Esophagus (tissue), 2 donors: ENCODE data around the gene NCAPH2. TPM values are rescaled to one million over a fixed set of nuclear protein-coding genes. Genes with fewer than 3 reads are reported as not detected.

Experiments used
- H3K27ac ChIP-seq, 2 donors: one replicate each; pipeline ENCODE4 v1.5.1; 2013; ENCODE audit warnings: low read depth in 2 of 2, mild to moderate bottlenecking in 2 of 2, inconsistent platforms in 1 of 2, low read length in 1 of 2, moderate library complexity in 1 of 2
- H3K27me3 ChIP-seq, 2 donors: one replicate each; pipeline ENCODE4 v1.6.1; 2013; ENCODE audit warnings: low read length in 2 of 2, control low read depth in 1 of 2, mild to moderate bottlenecking in 1 of 2; ENCODE audit not compliant: insufficient read depth in 2 of 2, control insufficient read depth in 1 of 2
- H3K36me3 ChIP-seq, 2 donors: one replicate each; pipeline ENCODE4 v1.6.1; 2013; ENCODE audit warnings: low read length in 1 of 2; ENCODE audit not compliant: control insufficient read depth in 2 of 2, insufficient read depth in 2 of 2
- H3K4me1 ChIP-seq, 2 donors: one replicate each; pipeline ENCODE4 v1.6.1; 2013; ENCODE audit warnings: low read length in 1 of 2; ENCODE audit not compliant: control insufficient read depth in 2 of 2, insufficient read depth in 2 of 2
- H3K4me3 ChIP-seq, 2 donors: one replicate each; pipeline ENCODE4 v1.5.1; 2013; ENCODE audit warnings: low read length in 2 of 2, mild to moderate bottlenecking in 2 of 2, low read depth in 1 of 2, moderate library complexity in 1 of 2
- H3K9me3 ChIP-seq, 2 donors: one replicate each; pipeline ENCODE4 v1.6.1; 2013; ENCODE audit warnings: mild to moderate bottlenecking in 2 of 2, low read depth in 1 of 2, low read length in 1 of 2, moderate library complexity in 1 of 2; ENCODE audit not compliant: control insufficient read depth in 2 of 2, insufficient read depth in 1 of 2
- WGBS, 2 donors: extraction: QIAGEN DNeasy Blood & Tissue Kit; methylation state at CpG; one replicate each; pipeline ENCODE4 v1.1.7; 2013; 5-methylcytosine and 5-hydroxymethylcytosine counted together
- polyA plus RNA-seq, 2 donors: library from polyadenylated mRNA; stranded (reverse); fragments of 200-250 nt; gene quantifications; one replicate each; pipeline ENCODE4 v1.2.3, GENCODE V29; 2013
- donor health status: healthy with polysubstance abuse.
- donor health status: Bipolar disorder and iron deficiency.

The NCAPH2 gene
- polyA plus RNA-seq, 2 donors: 32.9 to 35.4 TPM

DNA sequence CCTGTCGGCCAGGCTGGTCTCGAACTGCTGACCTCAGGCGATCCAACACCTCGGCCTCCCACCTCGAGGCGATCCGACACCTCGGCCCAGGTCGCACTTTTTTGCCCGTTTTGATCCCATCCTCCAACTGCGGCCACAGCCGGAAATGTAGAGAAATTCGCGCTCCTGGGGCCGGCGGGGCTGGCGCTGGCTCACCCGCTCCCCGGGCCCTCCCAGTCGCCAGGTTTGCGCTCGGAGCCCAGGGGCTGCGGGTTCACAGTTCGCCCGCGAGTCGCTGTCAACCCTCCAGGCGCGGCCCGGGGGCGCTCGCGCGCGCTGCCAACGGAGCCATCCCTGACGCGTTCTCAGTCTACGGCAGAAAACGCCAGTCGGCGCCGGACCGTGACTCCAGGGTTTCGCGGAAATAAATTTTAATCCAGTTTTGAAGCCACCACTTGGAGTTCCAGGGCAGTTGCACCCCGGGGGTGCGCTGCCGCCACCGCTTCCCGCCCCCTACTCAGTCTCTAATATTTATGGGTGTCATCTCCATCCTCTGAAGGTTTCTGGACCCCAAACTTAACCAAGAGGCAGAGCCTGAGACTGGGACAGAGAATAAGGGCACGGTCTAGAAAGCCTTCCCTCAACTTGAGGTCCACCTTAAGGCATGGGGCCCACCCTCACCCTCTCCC lies 36.2 kb downstream of the NCAPH2 start:
- Histone ChIP-seq H3K36me3 (no peaks in the 10 kb centered on the region), H3K27me3 (no peaks in the 10 kb centered on the region), H3K4me1 (peaks cover 4 to 17% of the 10 kb centered on the region in 2 donors), H3K27ac (peak overlapping the region; percentile 74 to 85), H3K4me3 (peak overlapping the region; percentile 25 to 30), H3K9me3 (no peaks in the 10 kb centered on the region)
- 3% methylated on average over 52 of the region's 52 CpGs for WGBS, 2 donors

DNA sequence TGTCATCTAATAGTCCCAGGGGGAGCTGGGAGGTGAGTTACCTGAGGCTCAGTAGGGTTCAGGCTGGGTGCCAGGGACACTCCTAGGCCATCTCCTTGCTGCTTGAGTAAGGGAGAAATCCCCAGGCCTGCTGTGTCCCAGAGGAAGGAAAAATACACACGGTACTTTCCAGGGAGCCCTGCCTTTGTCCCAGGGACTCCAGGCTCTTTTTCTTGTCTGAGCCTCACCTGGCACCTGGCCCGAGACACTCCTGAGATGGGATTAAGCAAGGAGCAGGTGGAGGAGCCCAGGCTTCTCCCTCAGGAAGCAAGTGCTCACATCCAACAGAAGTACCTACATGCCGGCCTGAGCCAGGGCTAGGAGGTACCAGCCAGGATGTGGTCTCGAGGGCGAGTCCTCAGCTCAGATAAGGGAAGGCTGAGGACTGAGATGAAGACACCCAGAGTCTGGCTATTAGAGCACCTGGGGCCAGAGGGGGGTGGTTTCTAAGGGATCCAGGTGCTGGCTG lies 36.8 kb downstream of the NCAPH2 start:
- Histone ChIP-seq H3K27ac (peak overlapping the region; percentile 74 to 85), H3K4me1 (peaks cover 4 to 19% of the 10 kb centered on the region in 2 donors), H3K27me3 (no peaks in the 10 kb centered on the region), H3K4me3 (no peak overlapping the region), H3K9me3 (no peaks in the 10 kb centered on the region), H3K36me3 (no peaks in the 10 kb centered on the region)
- WGBS, 2 donors: 41 to 49% methylated on average over 5 of the region's 5 CpGs

DNA sequence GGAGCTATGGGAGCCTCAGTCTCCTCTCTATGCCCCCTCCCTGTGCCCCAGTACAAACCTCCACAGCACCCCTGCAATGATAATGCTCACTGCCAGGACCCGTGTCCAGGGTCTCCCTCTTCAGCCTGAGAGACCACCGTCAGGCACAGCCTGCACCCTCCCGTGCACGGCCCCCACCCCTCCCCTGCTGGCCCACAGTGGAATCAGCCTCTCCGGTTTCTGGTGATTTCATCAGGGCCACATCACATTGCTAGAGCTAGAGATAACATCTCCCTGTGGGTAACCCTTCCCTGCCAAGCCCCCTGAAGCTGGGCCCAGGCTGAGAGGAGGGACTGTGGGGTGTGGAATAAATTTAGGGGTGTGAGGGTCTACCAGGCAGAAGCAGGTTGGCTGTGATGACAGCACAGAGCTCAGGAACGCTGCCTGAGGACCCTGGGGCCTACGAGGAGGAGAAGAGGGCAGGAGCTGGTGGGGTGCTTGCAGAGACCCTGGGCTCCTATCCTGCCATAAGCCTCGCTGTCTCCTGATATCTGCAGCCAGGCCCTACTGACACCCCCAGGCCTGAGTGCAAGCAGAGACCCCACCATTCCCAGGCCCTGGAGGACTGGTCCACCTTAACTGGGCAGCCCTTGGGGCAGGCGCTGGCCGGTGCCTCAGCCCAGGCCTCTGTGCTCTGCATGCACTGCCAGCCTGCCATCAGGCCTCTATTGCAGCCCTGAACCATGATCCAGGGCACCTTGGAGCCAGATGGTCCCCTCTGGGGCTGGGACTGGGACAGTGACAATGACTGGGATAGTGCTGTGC lies 37.7 kb downstream of the NCAPH2 start, which contains the start of gene KLHDC7B:
TSS of gene KLHDC7B (plus strand) at position 378 of the 804 bp plus-strand sequence. CDS start at position 723, 345 bp downstream.
- Histone ChIP-seq H3K4me1 (peaks cover 4 to 19% of the 10 kb centered on the region in 2 donors), H3K36me3 (no peaks in the 10 kb centered on the region), H3K4me3 (no peak within 1 kb of the TSS), H3K9me3 (no peaks in the 10 kb centered on the region), H3K27ac (peak within 1 kb of the TSS; percentile 74 to 85), H3K27me3 (no peaks in the 10 kb centered on the region)
- 58 to 64% methylated on average over 10 of the region's 10 CpGs for WGBS, 2 donors

DNA sequence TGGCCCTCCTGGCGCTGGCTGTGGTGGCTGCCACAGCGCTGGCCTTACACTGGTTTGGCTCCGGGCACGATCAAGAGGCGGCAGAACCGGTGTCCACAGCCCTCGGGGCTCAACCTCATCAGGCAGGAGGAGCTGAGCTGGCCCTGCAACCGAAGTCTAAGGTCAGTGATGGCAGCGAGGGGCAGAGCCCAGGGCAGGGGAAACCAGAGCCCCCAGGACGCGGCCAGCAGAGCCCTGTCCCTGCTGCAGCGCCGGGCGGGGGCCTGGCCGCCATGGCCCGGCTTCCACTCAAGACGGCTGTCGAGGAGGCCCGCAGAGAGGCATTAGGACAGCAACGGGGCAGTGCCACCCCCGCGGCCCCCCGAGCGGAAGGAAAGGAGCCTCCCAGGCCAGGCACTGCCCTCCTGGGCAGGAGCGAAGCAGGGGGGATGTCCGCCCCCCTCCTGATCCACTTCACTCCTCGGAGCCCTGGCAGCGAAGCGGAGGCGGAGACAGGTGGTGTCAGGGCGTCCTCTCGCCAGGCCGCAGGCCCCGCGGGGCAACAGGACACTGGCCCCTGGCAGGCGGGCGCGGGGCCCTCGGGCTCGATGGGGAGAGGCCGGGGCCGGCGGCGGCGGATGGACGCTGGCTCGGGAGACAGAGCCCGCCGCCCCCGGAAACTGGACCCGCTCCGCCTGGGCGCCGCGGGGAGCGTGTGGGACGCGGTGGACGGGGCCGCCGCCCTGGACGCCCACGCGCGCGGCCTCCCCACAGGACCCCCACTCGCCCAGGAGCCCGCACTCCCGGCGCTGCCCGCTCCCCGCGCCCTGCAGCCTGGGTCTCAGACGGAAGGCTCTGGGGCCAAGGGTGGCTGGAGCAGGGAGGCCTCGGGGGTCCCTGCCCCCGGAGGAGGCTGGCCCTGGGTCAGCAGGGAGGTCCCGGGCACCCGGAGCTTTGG lies 38.6 kb downstream of the NCAPH2 start:
- Histone ChIP-seq H3K27ac (no peak overlapping the region), H3K36me3 (no peaks in the 10 kb centered on the region), H3K4me3 (no peak overlapping the region), H3K9me3 (no peaks in the 10 kb centered on the region), H3K27me3 (no peaks in the 10 kb centered on the region), H3K4me1 (peaks cover 4 to 19% of the 10 kb centered on the region in 2 donors)
- 52 to 69% methylated on average over 55 to 78 of the region's 78 CpGs for WGBS, 2 donors

DNA sequence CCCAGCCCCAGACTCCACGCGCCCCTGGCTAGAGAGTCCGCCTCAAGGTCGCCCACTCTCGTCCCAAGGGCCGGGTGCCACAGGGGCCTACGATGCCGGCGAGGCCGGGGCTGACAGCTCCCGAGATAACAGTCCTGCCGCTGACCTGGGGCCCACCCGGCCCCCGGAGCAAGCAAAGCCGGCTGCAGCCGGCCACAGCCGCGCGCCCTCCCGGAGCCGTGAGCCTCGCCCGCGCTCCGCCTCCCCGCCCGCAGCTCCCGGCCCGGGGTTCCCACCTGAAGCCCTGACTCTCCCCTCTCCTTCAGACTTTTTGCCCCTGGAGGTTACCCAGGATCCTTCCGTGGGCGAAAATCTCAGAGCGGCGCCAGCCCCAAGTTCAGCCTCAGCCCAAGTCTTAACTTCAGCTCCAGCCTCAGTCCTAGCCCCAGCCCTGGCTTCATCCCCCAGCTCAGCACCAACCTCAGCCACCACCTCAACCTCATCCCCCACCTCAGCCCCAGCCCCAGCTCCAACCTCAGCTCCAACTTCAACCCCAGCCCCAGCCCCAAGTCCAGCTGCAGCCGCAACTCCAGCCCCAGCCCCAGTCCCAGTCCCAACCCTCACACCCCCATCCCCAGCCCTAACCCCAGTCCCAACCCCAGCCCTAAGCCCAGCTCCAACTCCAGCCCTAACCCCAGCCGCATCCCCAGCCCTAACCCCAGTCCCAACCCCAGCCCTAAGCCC lies 39.4 kb downstream of the NCAPH2 start:
- H3K27me3 ChIP-seq: no peaks in the 10 kb centered on the region
- H3K9me3 ChIP-seq: no peaks in the 10 kb centered on the region
- no peak overlapping the region for H3K27ac ChIP-seq
- peaks cover 4 to 19% of the 10 kb centered on the region in 2 donors for H3K4me1 ChIP-seq
- H3K4me3 ChIP-seq: no peak overlapping the region
- WGBS, 2 donors: 20 to 21% methylated on average over 28 to 35 of the region's 35 CpGs
- no peaks in the 10 kb centered on the region for H3K36me3 ChIP-seq

DNA sequence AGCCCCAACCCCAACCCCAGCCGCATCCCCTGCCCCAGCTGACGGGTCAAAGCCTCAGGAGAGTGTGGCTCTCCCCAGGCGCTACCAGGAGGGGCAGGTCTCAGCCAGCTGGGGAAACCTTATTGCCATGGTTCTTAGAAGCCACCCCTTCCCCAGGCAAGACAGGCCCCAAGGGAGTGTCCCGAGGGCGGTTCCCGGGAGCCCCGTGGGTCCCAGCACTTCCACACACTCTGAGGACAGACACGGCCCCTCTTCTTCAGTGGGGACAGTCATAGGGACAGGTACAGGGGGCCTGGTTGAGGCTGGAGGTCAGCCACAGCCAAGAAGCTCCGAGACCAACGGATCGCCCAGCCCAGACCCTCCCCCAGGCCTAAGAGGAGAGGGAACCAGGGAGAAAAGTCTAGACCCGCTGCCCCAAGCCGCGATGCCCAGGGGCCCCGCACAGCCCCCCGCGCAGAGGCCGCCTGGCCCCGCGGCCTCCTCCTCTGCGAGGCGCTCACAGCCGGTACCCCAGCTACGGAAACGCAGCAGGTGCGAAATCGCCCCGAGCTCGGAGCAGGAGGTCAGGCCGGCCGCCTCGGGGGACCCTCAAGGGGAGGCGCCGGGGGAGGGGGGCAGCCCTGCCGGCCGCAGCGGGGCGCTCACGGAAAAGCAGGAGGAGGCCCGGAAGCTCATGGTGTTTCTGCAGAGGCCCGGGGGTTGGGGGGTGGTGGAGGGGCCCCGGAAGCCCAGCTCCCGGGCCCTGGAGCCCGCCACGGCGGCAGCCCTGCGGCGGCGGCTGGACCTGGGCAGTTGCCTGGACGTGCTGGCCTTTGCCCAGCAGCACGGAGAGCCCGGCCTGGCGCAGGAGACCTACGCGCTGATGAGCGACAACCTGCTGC lies 40.3 kb downstream of the NCAPH2 start:
- Histone ChIP-seq H3K27ac (no peak overlapping the region), H3K36me3 (no peaks in the 10 kb centered on the region), H3K4me1 (peaks cover 4 to 16% of the 10 kb centered on the region in 2 donors), H3K27me3 (no peaks in the 10 kb centered on the region), H3K4me3 (peak overlapping the region in 1 of 2 donors; percentile 26), H3K9me3 (no peaks in the 10 kb centered on the region)
- WGBS, 2 donors: 23 to 36% methylated on average over 47 to 56 of the region's 56 CpGs

DNA sequence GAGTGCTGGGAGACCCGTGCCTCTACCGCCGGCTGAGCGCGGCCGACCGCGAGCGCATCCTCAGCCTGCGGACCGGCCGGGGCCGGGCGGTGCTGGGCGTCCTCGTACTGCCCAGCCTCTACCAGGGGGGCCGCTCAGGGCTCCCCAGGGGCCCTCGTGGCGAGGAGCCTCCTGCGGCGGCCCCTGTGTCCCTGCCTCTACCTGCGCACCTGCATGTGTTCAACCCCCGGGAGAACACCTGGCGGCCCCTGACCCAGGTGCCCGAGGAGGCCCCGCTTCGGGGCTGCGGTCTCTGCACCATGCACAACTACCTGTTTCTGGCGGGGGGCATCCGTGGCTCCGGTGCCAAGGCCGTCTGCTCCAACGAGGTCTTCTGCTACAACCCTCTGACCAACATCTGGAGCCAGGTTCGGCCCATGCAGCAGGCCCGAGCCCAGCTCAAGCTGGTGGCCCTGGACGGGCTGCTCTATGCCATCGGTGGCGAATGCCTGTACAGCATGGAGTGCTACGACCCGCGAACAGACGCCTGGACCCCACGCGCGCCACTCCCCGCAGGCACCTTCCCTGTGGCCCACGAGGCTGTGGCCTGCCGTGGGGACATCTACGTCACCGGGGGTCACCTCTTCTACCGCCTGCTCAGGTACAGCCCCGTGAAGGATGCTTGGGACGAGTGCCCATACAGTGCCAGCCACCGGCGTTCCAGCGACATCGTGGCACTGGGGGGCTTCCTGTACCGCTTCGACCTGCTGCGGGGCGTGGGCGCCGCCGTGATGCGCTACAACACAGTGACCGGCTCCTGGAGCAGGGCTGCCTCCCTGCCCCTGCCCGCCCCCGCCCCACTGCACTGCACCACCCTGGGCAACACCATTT lies 41.1 kb downstream of the NCAPH2 start:
- Histone ChIP-seq H3K27ac (no peak overlapping the region), H3K9me3 (no peaks in the 10 kb centered on the region), H3K36me3 (no peaks in the 10 kb centered on the region), H3K4me3 (peak overlapping the region in 1 of 2 donors; percentile 26), H3K4me1 (peaks cover 1 to 16% of the 10 kb centered on the region in 2 donors), H3K27me3 (no peaks in the 10 kb centered on the region)
- WGBS, 2 donors: 66 to 71% methylated on average over 49 to 68 of the region's 68 CpGs
